ENCODE measurements around the gene CDC7.

- TF ChIP-seq CTCF (IDR thresholded peaks at IDR 0.05) (no peak), POLR2A (IDR thresholded peaks at IDR 0.05) (no peak)
These were observed 47.9 kb downstream of the CDC7 start for GRCh38 chr1:91548376-91549040.
